ENCODE results near the gene TEX264.

TEX264 gene

DNA sequence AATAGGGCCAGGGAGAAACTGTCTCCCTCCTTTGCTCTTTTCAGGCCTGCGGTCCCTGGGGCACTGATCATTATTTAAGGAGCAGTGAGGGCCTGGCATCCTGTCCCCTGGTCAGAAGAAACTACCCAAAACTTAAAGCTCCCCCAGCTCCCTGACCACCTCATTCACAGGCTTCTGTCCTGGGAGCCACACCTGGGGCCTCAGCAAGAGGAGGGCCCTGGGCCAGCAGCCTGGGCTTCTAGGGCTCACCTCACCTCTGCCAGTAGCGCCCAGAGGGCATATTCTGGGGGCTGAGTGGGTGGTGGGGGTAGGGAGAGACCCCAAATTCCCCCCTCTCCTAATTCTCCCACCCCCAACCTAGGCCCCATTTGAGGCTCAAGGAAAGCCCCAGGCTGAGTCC is 31.1 kb downstream of the TEX264 start:
- no peak for FAIRE-seq

GRCh38 chr3:51703068-51703760 is 32.2 kb downstream of the TEX264 start:
- FAIRE-seq = no peak

GRCh38 chr3:51703761-51704510 is 32.9 kb downstream of the TEX264 start:
- FAIRE-seq = no peak

- FAIRE-seq = no peak
Measured at GRCh38 chr3:51704511-51704950, 33.5 kb downstream of the TEX264 start.

DNA sequence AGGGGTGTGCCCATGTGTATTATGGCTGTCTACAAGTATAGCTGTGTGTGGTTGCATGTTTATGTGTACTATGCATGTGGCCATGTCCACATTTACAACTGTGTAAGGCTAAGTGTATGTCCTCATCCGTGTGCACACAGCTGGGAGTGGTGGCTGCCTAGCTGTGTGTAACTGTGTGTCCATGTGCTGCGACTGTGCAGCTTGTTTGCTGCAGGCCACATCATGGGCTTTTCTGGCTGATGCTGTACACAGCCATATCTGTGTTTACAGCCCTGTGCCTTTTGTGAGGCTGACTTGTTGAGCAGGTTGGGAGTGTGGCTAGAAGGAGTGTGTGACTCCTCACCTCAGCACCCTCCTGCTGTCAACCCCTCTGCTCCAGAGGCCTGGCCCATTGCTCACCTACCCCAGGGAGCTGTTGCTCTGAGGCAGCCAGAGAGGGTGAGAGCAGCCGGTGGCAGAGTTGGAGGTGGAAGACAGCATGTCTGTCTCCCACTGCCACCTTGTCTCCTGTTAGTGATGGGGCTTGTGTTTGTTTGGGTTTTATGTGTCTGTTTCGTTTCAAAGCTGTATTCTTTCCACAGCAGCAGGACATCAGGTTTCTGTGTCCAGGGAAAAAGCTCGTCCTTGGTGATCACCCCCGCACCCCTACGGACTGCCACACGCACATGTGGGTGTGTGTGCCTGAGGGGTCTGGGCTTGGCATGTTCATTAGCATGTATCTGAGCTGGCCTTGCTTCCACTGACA is 34.4 kb downstream of the TEX264 start:
- no peak for FAIRE-seq

DNA sequence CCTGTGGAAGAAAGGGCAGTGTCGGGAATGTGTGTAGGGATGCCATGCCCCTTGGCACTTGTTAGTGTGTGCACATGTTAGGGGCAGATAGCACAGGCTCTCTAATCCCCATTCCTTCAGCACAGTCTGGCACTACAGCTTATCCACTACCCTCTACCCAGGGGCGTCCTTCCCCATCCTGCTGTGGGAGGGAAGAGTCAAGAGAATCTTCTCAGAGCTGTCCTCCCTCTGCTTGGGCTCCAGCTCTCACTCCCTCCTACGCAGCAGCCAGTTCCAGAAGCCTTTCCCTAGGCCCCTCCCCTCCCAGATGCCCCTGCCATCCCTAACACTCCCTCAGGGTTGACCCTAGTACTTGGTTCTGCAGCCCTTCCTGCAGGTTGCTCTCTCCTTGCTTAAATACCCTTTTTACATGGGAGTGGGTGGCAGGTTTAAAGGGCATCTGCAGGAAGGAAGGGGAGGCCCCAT is 35.0 kb downstream of the TEX264 start:
- FAIRE-seq = no peak

DNA sequence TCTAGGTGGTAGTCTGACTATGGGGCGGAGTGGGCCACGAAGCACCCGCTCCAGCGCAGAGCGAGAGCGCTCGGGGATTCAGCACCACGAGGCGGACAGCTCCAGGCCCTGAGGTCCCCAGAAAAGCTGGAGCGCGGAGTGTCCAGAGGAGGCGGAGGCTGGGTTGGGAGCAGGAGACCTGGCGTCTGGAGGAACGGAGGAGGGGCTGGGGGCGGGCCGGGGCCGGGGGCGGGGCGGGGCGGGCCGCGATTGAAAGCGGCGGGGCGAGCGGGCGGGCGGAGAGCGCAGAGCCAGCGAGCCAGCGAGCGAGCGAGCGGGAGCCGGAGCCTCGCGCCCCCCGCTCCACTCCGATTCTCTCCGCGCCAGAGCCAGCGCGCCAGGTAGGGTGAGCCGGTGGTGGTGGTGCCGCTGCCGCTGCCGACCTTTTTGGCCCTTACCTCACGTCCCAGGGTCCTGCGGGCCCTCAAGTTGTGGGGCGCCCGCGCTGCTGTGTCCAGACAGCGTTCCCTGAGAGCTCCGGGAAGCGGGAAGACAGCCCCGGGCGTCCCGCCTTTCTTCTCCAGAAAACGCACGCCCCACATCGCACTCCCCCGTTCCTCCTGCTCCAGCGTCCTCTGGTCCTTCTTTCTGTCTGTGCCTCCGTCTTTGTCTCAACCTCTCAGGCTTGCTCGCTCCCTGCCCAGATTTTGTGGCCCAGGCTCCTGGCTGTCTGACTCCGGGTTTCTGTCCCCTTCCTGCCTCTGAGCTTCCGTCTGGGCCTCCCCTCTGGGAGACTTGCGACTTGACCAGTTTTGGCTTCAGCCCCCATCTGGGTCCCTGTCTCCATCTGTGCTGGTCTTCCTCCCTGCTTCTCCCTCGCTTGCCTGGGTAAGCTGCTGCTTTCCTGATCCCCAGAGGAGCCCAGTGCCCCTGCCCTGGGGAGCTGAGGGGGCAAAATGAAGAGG is 36.0 kb downstream of the TEX264 start, which contains the start of gene GRM2:
GRM2 (plus strand) TSS at position 281 of the 944 bp plus-strand sequence. CDS start 1,916 bp downstream, outside the sequence.
- FAIRE-seq = no peak

DNA sequence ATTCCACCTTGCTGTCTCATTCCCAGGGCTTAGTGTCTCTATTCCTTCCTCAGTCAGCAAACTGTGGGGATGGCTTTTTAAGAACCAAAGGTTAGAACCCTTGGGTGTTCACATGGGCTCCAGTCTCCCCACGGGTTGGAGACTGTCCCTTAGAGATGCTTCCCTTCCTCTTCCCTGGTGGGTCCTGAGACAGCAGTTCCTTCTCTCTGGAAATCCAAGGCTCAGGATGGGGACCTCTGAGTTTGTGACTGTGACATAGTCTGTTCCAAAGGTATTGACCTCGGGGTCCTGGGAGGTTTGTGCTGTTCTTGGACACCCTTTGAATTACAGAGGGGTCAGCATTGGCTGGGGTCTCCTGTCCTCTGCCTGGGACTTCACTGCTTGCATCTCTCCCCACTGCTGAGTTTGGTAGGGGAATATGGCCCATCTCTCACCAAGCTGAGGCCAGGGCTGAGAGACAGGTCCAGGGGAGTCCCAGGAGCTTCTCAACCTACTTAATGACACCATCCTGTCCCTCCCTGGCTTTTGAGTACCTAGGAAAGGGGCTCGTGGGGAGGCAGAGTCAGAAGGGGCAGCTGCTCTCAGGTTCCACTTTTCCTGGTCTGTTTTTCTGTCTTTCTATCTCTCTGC is 37.3 kb downstream of the TEX264 start:
- no peak for FAIRE-seq

DNA sequence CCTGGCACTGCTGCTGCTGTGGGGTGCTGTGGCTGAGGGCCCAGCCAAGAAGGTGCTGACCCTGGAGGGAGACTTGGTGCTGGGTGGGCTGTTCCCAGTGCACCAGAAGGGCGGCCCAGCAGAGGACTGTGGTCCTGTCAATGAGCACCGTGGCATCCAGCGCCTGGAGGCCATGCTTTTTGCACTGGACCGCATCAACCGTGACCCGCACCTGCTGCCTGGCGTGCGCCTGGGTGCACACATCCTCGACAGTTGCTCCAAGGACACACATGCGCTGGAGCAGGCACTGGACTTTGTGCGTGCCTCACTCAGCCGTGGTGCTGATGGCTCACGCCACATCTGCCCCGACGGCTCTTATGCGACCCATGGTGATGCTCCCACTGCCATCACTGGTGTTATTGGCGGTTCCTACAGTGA is 38.0 kb downstream of the TEX264 start:
- FAIRE-seq = no peak

- no peak for FAIRE-seq
Measured at GRCh38 chr3:51709675-51710074, 38.6 kb downstream of the TEX264 start.

DNA sequence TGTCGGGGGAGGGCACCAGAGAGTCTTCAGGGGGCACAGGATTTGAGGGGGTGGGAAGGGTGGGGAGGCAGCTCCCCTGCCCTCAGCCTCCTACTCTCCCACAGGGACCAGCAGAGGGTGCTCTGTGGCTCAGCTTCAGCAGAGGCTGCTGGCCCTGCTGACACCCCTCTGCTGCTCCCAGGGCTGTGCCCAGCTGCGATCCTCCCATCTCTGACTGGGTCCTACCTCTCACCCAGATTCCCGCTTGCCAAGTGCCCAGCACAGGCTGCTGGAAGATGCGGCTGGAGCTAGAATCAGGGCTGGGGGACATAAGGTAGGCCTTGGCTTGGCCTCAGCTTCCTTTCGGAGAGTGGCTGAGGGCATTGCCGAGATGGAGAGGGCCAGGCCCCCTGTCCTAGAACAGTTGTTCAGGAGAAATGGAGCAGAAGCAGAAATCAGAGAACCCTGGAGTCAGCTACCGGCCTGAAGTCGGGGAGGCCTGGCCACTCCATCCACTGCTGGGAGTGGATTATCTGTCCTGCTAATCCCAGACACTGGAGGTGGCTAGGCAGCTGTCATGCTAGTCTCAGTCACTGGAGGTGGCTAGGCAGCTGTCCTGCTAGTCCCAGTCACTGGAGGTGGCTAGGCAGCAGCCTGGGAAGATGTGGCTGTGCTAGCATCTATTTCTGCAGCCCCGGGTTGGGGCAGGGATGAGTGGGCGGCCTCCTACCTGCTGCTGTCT is 39.7 kb downstream of the TEX264 start:
- FAIRE-seq = no peak

- no peak for FAIRE-seq
Measured at GRCh38 chr3:51711352-51712037, 40.4 kb downstream of the TEX264 start.

DNA sequence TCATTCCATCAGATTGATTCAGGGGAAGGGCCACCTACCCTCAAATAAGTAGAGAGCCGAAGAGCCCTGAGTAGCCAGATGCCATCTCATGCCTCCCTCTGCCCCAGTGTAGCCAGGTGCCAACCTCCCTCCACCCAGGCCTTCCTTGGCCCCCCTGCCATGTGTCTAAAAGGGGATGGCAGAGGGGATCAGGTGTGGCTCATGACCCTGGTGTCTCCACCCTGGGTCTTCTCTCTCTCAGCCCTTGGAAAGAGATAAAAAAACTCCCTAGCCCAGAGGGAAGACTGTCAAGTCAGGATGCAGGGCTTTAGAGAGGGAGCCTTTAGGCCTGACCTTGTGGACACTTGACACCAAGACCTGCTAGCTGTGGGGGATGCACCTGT is 41.0 kb downstream of the TEX264 start:
- no peak for FAIRE-seq

GRCh38 chr3:51712511-51712931 is 41.5 kb downstream of the TEX264 start:
- no peak for FAIRE-seq

- no peak for FAIRE-seq
Measured at GRCh38 chr3:51712963-51713362, 41.9 kb downstream of the TEX264 start.

GRCh38 chr3:51715231-51715976 is 44.4 kb downstream of the TEX264 start:
- no peak for FAIRE-seq

GRCh38 chr3:51715977-51716294 is 44.9 kb downstream of the TEX264 start:
- FAIRE-seq = no peak

DNA sequence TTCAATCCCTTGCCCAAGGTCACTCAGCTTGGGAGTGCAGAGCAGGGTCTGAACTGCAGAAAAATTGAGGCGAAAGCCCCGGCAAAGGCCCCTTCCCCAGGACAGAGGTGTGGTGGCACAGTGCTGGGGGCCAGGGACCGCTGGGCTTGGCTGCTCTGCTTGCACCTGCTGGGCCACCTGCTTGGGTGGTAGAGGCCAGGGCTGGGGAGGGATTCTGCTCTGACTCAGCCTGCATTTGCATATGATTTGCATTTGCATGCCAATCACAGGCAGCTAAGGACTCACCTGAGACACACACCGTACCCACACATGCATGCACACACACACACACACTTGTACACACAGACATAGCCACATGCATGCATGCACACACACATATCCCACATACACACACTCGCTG is 45.8 kb downstream of the TEX264 start:
- FAIRE-seq = no peak

DNA sequence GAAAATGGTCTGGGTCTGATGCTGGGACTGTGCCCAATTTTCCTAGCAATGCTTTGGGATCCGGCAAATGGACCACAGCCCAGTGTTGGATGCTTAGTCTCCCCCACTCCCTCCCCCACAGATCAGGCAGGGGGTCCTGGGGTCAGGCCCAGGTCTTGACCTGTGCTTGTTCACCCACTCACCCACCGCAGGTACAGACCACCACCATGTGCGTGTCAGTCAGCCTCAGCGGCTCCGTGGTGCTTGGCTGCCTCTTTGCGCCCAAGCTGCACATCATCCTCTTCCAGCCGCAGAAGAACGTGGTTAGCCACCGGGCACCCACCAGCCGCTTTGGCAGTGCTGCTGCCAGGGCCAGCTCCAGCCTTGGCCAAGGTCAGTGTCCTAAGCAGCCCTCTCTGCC is 46.4 kb downstream of the TEX264 start:
- FAIRE-seq = no peak

DNA sequence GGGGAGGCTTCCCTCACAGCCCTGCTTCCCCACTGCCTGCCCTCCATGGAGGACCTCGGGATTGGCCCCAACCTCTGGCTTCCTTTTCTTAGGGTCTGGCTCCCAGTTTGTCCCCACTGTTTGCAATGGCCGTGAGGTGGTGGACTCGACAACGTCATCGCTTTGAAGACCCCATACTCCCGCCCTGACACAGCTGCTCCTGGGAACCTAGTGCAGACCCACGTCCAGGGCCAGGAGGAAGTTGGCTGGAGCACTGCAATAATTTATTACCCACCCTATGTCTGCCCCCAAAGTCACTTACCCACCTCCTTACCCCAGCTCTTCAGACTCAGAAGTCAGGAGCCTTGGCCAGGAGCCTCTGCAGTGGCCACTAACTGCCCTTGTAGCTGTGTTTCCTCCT is 46.9 kb downstream of the TEX264 start:
- no peak for FAIRE-seq
